HFF-Myc (cell line): ENCODE results near the gene NALF2.

Experiments used
- DNase-seq: peaks from one replicate; pipeline ENCODE4 v3.0.0-alpha.2; 2011; ENCODE audit warnings: low read depth; ENCODE audit errors: extremely low read depth
- H3K4me3 ChIP-seq: replicated peaks from 2 replicates; pipeline ENCODE4 v1.5.1; 2011; ENCODE audit warnings: low read depth, mild to moderate bottlenecking, control low read depth, low read length
- CTCF ChIP-seq: IDR thresholded peaks from 2 replicates; pipeline ENCODE4 v1.5.1; 2012; ENCODE audit warnings: mild to moderate bottlenecking, low read depth, low read length, control low read depth; ENCODE audit errors: missing control alignments

Gene NALF2

GRCh38 chrX:69493766-69494165 is 10.4 kb upstream of the NALF2 start:
- no peak for DNase-seq
- no peak for TF ChIP-seq CTCF
- H3K4me3 ChIP-seq, result no peak overlapping the region

GRCh38 chrX:69496183-69496582 is 7.9 kb upstream of the NALF2 start:
- H3K4me3 ChIP-seq, result no peak overlapping the region
- DNase-seq, result no peak
- TF ChIP-seq CTCF, result no peak

GRCh38 chrX:69501429-69501828 is 2.7 kb upstream of the NALF2 start:
- DNase-seq, result no peak
- TF ChIP-seq CTCF, result no peak
- H3K4me3 ChIP-seq, result no peak overlapping the region

GRCh38 chrX:69503228-69503781 is 821 bp upstream of the NALF2 start:
- no peak overlapping the region for H3K4me3 ChIP-seq
- no peak for DNase-seq
- no peak for TF ChIP-seq CTCF

GRCh38 chrX:69504626-69505612 is 793 bp downstream of the NALF2 start:
- no peak overlapping the region for H3K4me3 ChIP-seq
- DNase-seq, result no peak
- no peak for TF ChIP-seq CTCF

GRCh38 chrX:69505772-69506616 is 1.9 kb downstream of the NALF2 start:
- TF ChIP-seq CTCF, result no peak
- no peak overlapping the region for H3K4me3 ChIP-seq
- no peak for DNase-seq
